GM18951 (cell line): ENCODE measurements around the gene UBAC2.

Source experiments
- POLR2A ChIP-seq: IDR thresholded peaks from 4 replicates; pipeline ENCODE4 v1.6.1; 2011; ENCODE audit warnings: mild to moderate bottlenecking; ENCODE audit not compliant: insufficient read length, insufficient read depth; ENCODE audit errors: extremely low read depth
- in situ Hi-C: fragments of 300-500 bp; cut with MboI; formaldehyde crosslinking; loops from one replicate; pipeline ENCODE4 v1.12.0; 2022; ENCODE audit warnings: low sequenced_read_pairs, mixed read lengths, inconsistent platforms; ENCODE audit not compliant: unreplicated experiment

UBAC2 gene

GRCh38 chr13:99165753-99166587, 34.7 kb upstream of the UBAC2 start:
- in situ Hi-C loops: no loop called here
- TF ChIP-seq POLR2A: no peak

- TF ChIP-seq POLR2A: no peak
- in situ Hi-C loops: loop anchor here (10.0 kb wide), 1 partner anchor 272 kb away; no protein-coding TSS in a partner anchor
Measured at GRCh38 chr13:99172951-99173350, 27.7 kb upstream of the UBAC2 start.

GRCh38 chr13:99173606-99174005, 27.0 kb upstream of the UBAC2 start:
- no peak for TF ChIP-seq POLR2A
- in situ Hi-C loops: loop anchor here (10.0 kb wide), 1 partner anchor 271 kb away; no protein-coding TSS in a partner anchor

GRCh38 chr13:99174533-99175100, 26.0 kb upstream of the UBAC2 start:
- in situ Hi-C loops: loop anchor here (5.0 to 10.0 kb wide), 2 partner anchors 88 to 270 kb away; no protein-coding TSS in a partner anchor
- TF ChIP-seq POLR2A: no peak

- in situ Hi-C loops: loop anchor here (5.0 to 10.0 kb wide), 2 partner anchors 86 to 268 kb away; no protein-coding TSS in a partner anchor
- TF ChIP-seq POLR2A: no peak
Measured at GRCh38 chr13:99176309-99177276, 24.1 kb upstream of the UBAC2 start.

- no peak for TF ChIP-seq POLR2A
- in situ Hi-C loops: loop anchor here (5.0 to 10.0 kb wide), 2 partner anchors 84 to 266 kb away; no protein-coding TSS in a partner anchor
Measured at GRCh38 chr13:99178636-99179035, 22.0 kb upstream of the UBAC2 start.

- TF ChIP-seq POLR2A: no peak
- in situ Hi-C loops: loop anchor here (5.0 to 10.0 kb wide), 2 partner anchors 83 to 265 kb away; no protein-coding TSS in a partner anchor
Measured at GRCh38 chr13:99179460-99179859, 21.2 kb upstream of the UBAC2 start.

GRCh38 chr13:99182439-99182838, 18.2 kb upstream of the UBAC2 start:
- in situ Hi-C loops: no loop called here
- no peak for TF ChIP-seq POLR2A

- in situ Hi-C loops: no loop called here
- no peak for TF ChIP-seq POLR2A
Measured at GRCh38 chr13:99185606-99186005, 15.0 kb upstream of the UBAC2 start.

GRCh38 chr13:99190147-99190985, 10.3 kb upstream of the UBAC2 start:
- TF ChIP-seq POLR2A: no peak
- in situ Hi-C loops: no loop called here

GRCh38 chr13:99191336-99191899, 9.2 kb upstream of the UBAC2 start:
- no peak for TF ChIP-seq POLR2A
- in situ Hi-C loops: no loop called here
